Calu3 (cell line): Measurements from ENCODE around the gene DERA. TPM values are rescaled to one million over a fixed set of nuclear protein-coding genes. Genes with fewer than 3 reads are reported as not detected.
"Not testable (repeated sequence)": the region's sequence is repeated elsewhere in the genome, so short reads cannot be mapped to it uniquely, and the experiment has no call there.

Source experiments
- BruUV-seq: library from RNA; stranded (reverse); fragments of 400-500 nt; replicated peaks from 2 replicates; lab custom pipeline; 2021; lab: Mats Ljungman, UMichigan
- CTCF ChIA-PET: fragments of 300-600 bp; sonication (Branson Sonifier 250); formaldehyde crosslinking; loops from one replicate; lab custom pipeline; 2022; ENCODE audit warnings: antibody characterized with exemption; lab: Charles Lee
- DNase-seq: peaks from one replicate; pipeline ENCODE4 v3.0.0; 2022
- H3K27ac Mint-ChIP-seq: one replicate; pipeline ENCODE4 v1.8.0; 2022; ENCODE audit warnings: mixed read lengths; ENCODE audit not compliant: unreplicated experiment
- H3K27me3 Mint-ChIP-seq: one replicate; pipeline ENCODE4 v1.8.0; 2022; ENCODE audit warnings: mixed read lengths; ENCODE audit not compliant: unreplicated experiment
- H3K36me3 Mint-ChIP-seq: one replicate; pipeline ENCODE4 v1.8.0; 2022; ENCODE audit warnings: mild to moderate bottlenecking, moderate library complexity, mixed read lengths; ENCODE audit not compliant: insufficient read depth, unreplicated experiment
- H3K4me1 Mint-ChIP-seq: one replicate; pipeline ENCODE4 v1.8.0; 2022; ENCODE audit warnings: mild to moderate bottlenecking, low read depth, mixed read lengths; ENCODE audit not compliant: unreplicated experiment
- H3K4me3 Mint-ChIP-seq: one replicate; pipeline ENCODE4 v1.8.0; 2022; ENCODE audit warnings: mild to moderate bottlenecking, low read depth, moderate library complexity, mixed read lengths; ENCODE audit not compliant: unreplicated experiment
- H3K9me3 Mint-ChIP-seq: one replicate; pipeline ENCODE4 v1.8.0; 2022; ENCODE audit warnings: low read depth, mixed read lengths; ENCODE audit not compliant: unreplicated experiment
- intact Hi-C: fragments of 100-400 bp; cut with micrococcal nuclease; formaldehyde crosslinking; loops from one replicate; pipeline ENCODE4 v1.10.0; 2022; ENCODE audit not compliant: unreplicated experiment
- total RNA-seq: library from RNA; stranded (reverse); gene quantifications from 2 replicates; pipeline ENCODE4 v1.2.3, GENCODE V29; 2022
- TF ChIP-seq, protein P1 (sequence below): fragments of 200-600 bp; IDR thresholded peaks from one replicate; pipeline ENCODE4 v1.8.0; 2022; ENCODE audit warnings: antibody characterized with exemption; ENCODE audit not compliant: unreplicated experiment

DERA gene
- total RNA-seq, 1 experiment from 2014 or later, result 29.8 TPM

- H3K4me3 Mint-ChIP-seq, result peak overlapping the region; percentile 55
- H3K36me3 Mint-ChIP-seq, result peaks cover 14% of the 10 kb centered on the region
- peak overlapping the region; percentile 80 for H3K27ac Mint-ChIP-seq
- H3K4me1 Mint-ChIP-seq, result peaks cover 26% of the 10 kb centered on the region
- CTCF ChIA-PET, result interaction anchor here (0.7 kb wide), 1 partner anchor 81 kb away, joined by 3 read pairs; no protein-coding TSS in a partner anchor
- TF ChIP-seq, protein P1, sequence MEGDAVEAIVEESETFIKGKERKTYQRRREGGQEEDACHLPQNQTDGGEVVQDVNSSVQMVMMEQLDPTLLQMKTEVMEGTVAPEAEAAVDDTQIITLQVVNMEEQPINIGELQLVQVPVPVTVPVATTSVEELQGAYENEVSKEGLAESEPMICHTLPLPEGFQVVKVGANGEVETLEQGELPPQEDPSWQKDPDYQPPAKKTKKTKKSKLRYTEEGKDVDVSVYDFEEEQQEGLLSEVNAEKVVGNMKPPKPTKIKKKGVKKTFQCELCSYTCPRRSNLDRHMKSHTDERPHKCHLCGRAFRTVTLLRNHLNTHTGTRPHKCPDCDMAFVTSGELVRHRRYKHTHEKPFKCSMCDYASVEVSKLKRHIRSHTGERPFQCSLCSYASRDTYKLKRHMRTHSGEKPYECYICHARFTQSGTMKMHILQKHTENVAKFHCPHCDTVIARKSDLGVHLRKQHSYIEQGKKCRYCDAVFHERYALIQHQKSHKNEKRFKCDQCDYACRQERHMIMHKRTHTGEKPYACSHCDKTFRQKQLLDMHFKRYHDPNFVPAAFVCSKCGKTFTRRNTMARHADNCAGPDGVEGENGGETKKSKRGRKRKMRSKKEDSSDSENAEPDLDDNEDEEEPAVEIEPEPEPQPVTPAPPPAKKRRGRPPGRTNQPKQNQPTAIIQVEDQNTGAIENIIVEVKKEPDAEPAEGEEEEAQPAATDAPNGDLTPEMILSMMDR, result no peak
- no peaks in the 10 kb centered on the region for H3K9me3 Mint-ChIP-seq
- intact Hi-C loops, result no loop called here
- no peaks in the 10 kb centered on the region for H3K27me3 Mint-ChIP-seq
- BruUV-seq, result TSS peak; percentile 11
- DNase-seq, result no peak
These were observed 52.1 kb downstream of the DERA start for GRCh38 chr12:15963271-15963670.

DNA sequence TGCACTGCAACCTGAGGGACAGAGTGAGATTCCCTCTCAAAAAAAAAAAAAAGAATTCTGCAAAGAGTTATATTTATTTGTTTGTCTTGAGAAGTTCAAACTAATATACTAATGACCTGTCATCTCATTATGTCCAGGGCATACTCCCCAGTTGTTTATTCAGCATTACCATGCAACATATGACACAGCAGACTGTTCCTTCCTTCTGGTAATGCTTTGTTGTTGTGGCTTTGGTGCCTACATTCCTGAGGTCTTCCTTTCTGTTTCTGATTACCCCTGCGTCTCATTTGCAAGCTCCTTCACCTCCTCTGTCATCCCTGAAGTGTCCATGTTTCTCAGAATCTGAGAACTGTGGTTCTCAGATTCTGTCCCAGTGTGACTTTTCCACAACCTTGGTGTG is 55.3 kb downstream of the DERA start:
- H3K4me1 Mint-ChIP-seq, result peaks cover 26% of the 10 kb centered on the region
- H3K27ac Mint-ChIP-seq, result no peak overlapping the region
- CTCF ChIA-PET, result no interaction called here
- peaks cover 6% of the 10 kb centered on the region for H3K36me3 Mint-ChIP-seq
- no peaks in the 10 kb centered on the region for H3K9me3 Mint-ChIP-seq
- TF ChIP-seq, protein P1, result no peak
- no peaks in the 10 kb centered on the region for H3K27me3 Mint-ChIP-seq
- DNase-seq, result no peak
- BruUV-seq, result no TSS peak
- H3K4me3 Mint-ChIP-seq, result no peak overlapping the region
- intact Hi-C loops, result no loop called here

DNA sequence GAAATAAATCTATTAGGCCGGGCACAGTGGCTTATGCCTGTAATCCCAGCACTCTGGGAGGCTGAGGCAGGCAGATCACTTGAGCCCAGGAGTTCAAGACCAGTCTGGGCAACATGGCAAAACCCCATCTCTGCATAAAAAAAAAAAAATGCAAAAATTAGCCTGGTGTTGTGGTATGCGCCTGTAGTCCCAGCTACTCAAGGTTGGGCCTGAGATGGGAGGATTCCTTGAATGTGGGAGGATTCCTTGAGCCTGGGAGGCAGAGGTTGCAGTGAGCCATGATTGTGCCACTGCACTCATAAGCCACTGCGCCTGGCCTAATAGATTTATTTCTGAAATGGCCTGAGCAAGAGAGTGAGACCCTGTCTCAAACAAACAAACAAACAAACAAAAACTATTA is 55.9 kb downstream of the DERA start:
- H3K36me3 Mint-ChIP-seq, DNase-seq, BruUV-seq, H3K9me3 Mint-ChIP-seq, H3K27ac Mint-ChIP-seq, CTCF ChIA-PET, H3K4me3 Mint-ChIP-seq, intact Hi-C loops, H3K27me3 Mint-ChIP-seq: not testable (repeated sequence)
- peaks cover 21% of the 10 kb centered on the region for H3K4me1 Mint-ChIP-seq

GRCh38 chr12:15971211-15971610 is 60.1 kb downstream of the DERA start:
- no peak for DNase-seq
- BruUV-seq, result no TSS peak
- Mint-ChIP-seq H3K4me1 (peaks cover 8% of the 10 kb centered on the region), H3K36me3 (no peaks in the 10 kb centered on the region), H3K4me3 (no peak overlapping the region), H3K9me3 (no peaks in the 10 kb centered on the region), H3K27ac (no peak overlapping the region), H3K27me3 (no peaks in the 10 kb centered on the region)
- CTCF ChIA-PET, result no interaction called here
- TF ChIP-seq, protein P1, result no peak
- intact Hi-C loops, result no loop called here

DNA sequence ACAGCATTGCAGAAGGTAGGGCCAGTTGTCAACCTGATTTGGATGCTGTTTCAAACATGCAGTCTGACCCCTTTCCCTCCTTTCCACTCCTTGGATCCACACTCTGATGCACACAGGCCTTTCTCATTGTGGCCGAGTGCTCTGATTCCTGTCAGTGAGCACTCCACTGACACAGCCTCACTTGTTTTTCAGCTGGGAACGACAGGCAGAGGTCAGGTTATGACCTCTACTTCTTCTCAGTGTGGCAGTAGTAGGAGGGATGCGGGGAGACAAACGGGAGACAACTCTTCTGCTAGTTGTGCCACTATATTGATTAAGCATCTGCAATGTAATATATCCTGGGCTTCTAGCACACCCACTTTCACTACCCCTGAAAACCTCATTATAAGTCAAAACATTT is 61.8 kb downstream of the DERA start:
- CTCF ChIA-PET, result no interaction called here
- no peak overlapping the region for H3K27ac Mint-ChIP-seq
- intact Hi-C loops, result no loop called here
- DNase-seq, result no peak
- BruUV-seq, result no TSS peak
- H3K4me3 Mint-ChIP-seq, result no peak overlapping the region
- no peaks in the 10 kb centered on the region for H3K27me3 Mint-ChIP-seq
- H3K4me1 Mint-ChIP-seq, result peaks cover 7% of the 10 kb centered on the region
- no peaks in the 10 kb centered on the region for H3K36me3 Mint-ChIP-seq
- H3K9me3 Mint-ChIP-seq, result no peaks in the 10 kb centered on the region
- TF ChIP-seq, protein P1, result no peak
